Esophagus squamous epithelium (tissue), 5 donors: Measurements from ENCODE around the gene SH3TC1. TPM values are rescaled to one million over a fixed set of nuclear protein-coding genes. Genes with fewer than 3 reads are reported as not detected.

ENCODE experiments used
- DNase-seq: peaks from one replicate; lab custom pipeline; 2025; lab: John Stamatoyannopoulos, UW
- H3K27ac ChIP-seq, 4 donors: fragments of 200-600 bp; sonication (generic); one replicate each; pipeline ENCODE4 v1.5.1; 2016 to 2019; ENCODE audit warnings: mild to moderate bottlenecking in 1 of 4
- H3K27me3 ChIP-seq, 4 donors: fragments of 200-600 bp; sonication (generic); 1 replicate in 3 of 4; 2 replicates in 1 of 4; pipeline versions ENCODE4 v1.5.1 to v1.6.0; 2017 to 2021; ENCODE audit warnings: antibody characterized with exemption in 1 of 4
- H3K36me3 ChIP-seq, 3 donors: fragments of 200-600 bp; sonication (generic); one replicate each; pipeline ENCODE4 v1.5.1; 2016 to 2019
- H3K4me1 ChIP-seq, 3 donors: fragments of 200-600 bp; sonication (generic); one replicate each; pipeline ENCODE4 v1.5.1; 2017 to 2019
- H3K4me3 ChIP-seq, 4 donors: fragments of 200-600 bp; sonication (generic); 1 replicate in 3 of 4; 2 replicates in 1 of 4; pipeline ENCODE4 v1.5.1; 2016 to 2019; ENCODE audit warnings: mild to moderate bottlenecking in 2 of 4, moderate library complexity in 1 of 4
- H3K9me3 ChIP-seq, 3 donors: fragments of 200-600 bp; sonication (generic); one replicate each; pipeline ENCODE4 v1.5.1; 2016 to 2019
- CTCF ChIP-seq, 6 experiments: fragments of 450-650 bp in 4 of 6; fragments of 200-600 bp in 2 of 6; sonication (generic) in 2 of 6; IDR thresholded peaks; one replicate each; pipeline ENCODE4 v1.5.1; 2016 to 2019; ENCODE audit warnings: antibody characterized with exemption in 6 of 6, mild to moderate bottlenecking in 4 of 6, moderate library complexity in 4 of 6
- POLR2A ChIP-seq, 4 donors: fragments of 450-650 bp; IDR thresholded peaks; one replicate each; pipeline ENCODE4 v1.6.1; 2017; ENCODE audit warnings: antibody characterized with exemption in 4 of 4, mild to moderate bottlenecking in 4 of 4, moderate library complexity in 3 of 4
- WGBS, 2 donors: methylation state at CpG; one replicate each; pipeline ENCODE4 v1.1.5; 2018; 5-methylcytosine and 5-hydroxymethylcytosine counted together
- intact Hi-C: fragments of 100-400 bp; cut with DNase I; formaldehyde crosslinking; loops from one replicate; pipeline ENCODE4 v1.15.0; 2022
- total RNA-seq, 4 donors: library from RNA; depleted of rRNA; stranded (reverse); fragments of >200 nt; gene quantifications; one replicate each; pipeline ENCODE4 v1.1.0, GENCODE V29; 2016
- donor health status: DM: yes; HTN: yes; CAD: no.

SH3TC1 gene
- total RNA-seq, 4 donors from 2014 or later = 24.6 to 31.2 (median 27.1) TPM

GRCh38 chr4:8157496-8157895, 41.6 kb upstream of the SH3TC1 start:
- no peaks in the 10 kb centered on the region for H3K36me3 ChIP-seq
- H3K27me3 ChIP-seq = peaks cover 0 to 14% (median 4%) of the 10 kb centered on the region in 4 donors
- intact Hi-C loops = no loop called here
- no peaks in the 10 kb centered on the region for H3K9me3 ChIP-seq
- 29% methylated on average over 6 to 9 of the region's 15 CpGs for WGBS, 2 donors
- DNase-seq = no peak
- peak overlapping the region; percentile 46 to 83 (median 77) for H3K27ac ChIP-seq
- H3K4me1 ChIP-seq = peaks cover 23 to 52% (median 29%) of the 10 kb centered on the region in 3 donors
- no peak for TF ChIP-seq POLR2A (IDR thresholded peaks at IDR 0.05)
- TF ChIP-seq CTCF (IDR thresholded peaks at IDR 0.05) = no peak
- H3K4me3 ChIP-seq = peak overlapping the region; percentile 65 to 85 (median 82)

GRCh38 chr4:8157944-8158709, 41.0 kb upstream of the SH3TC1 start:
- no peak for DNase-seq
- no peaks in the 10 kb centered on the region for H3K9me3 ChIP-seq
- H3K36me3 ChIP-seq = no peaks in the 10 kb centered on the region
- WGBS, 2 donors = 1% methylated on average over 15 of the region's 70 CpGs; no CpG with 5 or more reads in 1 of the 2 donors
- TF ChIP-seq POLR2A (IDR thresholded peaks at IDR 0.05) (no peak), CTCF (IDR thresholded peaks at IDR 0.05) (peak in 1 of 6 experiments; percentile 17)
- intact Hi-C loops = no loop called here
- peaks cover 23 to 58% (median 29%) of the 10 kb centered on the region in 3 donors for H3K4me1 ChIP-seq
- H3K27ac ChIP-seq = peak overlapping the region; percentile 46 to 83 (median 77)
- H3K27me3 ChIP-seq = peaks cover 0 to 16% (median 4%) of the 10 kb centered on the region in 4 donors
- peak overlapping the region; percentile 65 to 85 (median 82) for H3K4me3 ChIP-seq

- no CpG with 5 or more reads among the region's 96 CpGs for WGBS, 2 donors
- H3K27me3 ChIP-seq = peaks cover 0 to 18% (median 4%) of the 10 kb centered on the region in 4 donors
Measured at GRCh38 chr4:8158710-8159536, 40.2 kb upstream of the SH3TC1 start, which contains the start of gene ABLIM2. ABLIM2 (minus strand) TSS chr4:8158813; CDS start chr4:8158689, 124 bp downstream.

GRCh38 chr4:8159537-8160232, 39.4 kb upstream of the SH3TC1 start:
- peaks cover 0 to 18% (median 4%) of the 10 kb centered on the region in 4 donors for H3K27me3 ChIP-seq
- peak overlapping the region in 3 of 4 donors; percentile 70 to 84 (median 83) for H3K27ac ChIP-seq
- DNase-seq = no peak
- peak overlapping the region; percentile 65 to 85 (median 82) for H3K4me3 ChIP-seq
- WGBS, 2 donors = 29 to 53% methylated on average over 4 to 10 of the region's 13 CpGs
- H3K36me3 ChIP-seq = no peaks in the 10 kb centered on the region
- intact Hi-C loops = no loop called here
- TF ChIP-seq POLR2A (IDR thresholded peaks at IDR 0.05) = no peak
- H3K9me3 ChIP-seq = no peaks in the 10 kb centered on the region
- H3K4me1 ChIP-seq = peaks cover 23 to 74% (median 29%) of the 10 kb centered on the region in 3 donors

More at GRCh38 chr4:8158710-8159536, 40.2 kb upstream of the SH3TC1 start, which contains the start of gene ABLIM2:
- no peaks in the 10 kb centered on the region for H3K36me3 ChIP-seq
- peak within 1 kb of the TSS; percentile 65 to 85 (median 82) for H3K4me3 ChIP-seq
- peaks cover 23 to 66% (median 29%) of the 10 kb centered on the region in 3 donors for H3K4me1 ChIP-seq
- no peaks in the 10 kb centered on the region for H3K9me3 ChIP-seq
- peak in 3 of 4 donors; percentile 41 to 80 (median 47) for TF ChIP-seq POLR2A (IDR thresholded peaks at IDR 0.05)
- peak in 1 of 6 experiments; percentile 11 for TF ChIP-seq CTCF (IDR thresholded peaks at IDR 0.05)
- peak; percentile 85 for DNase-seq
- intact Hi-C loops = no loop called here
- peak within 1 kb of the TSS; percentile 48 to 84 (median 78) for H3K27ac ChIP-seq

- no peak for DNase-seq
Measured at GRCh38 chr4:8160233-8160560, 38.9 kb upstream of the SH3TC1 start.

More at GRCh38 chr4:8160233-8160560, 38.9 kb upstream of the SH3TC1 start:
- H3K4me3 ChIP-seq = peak overlapping the region in 1 of 4 donors; percentile 85
- intact Hi-C loops = no loop called here
- TF ChIP-seq POLR2A (IDR thresholded peaks at IDR 0.05) = no peak
- TF ChIP-seq CTCF (IDR thresholded peaks at IDR 0.05) = no peak
- no peaks in the 10 kb centered on the region for H3K36me3 ChIP-seq
- H3K27me3 ChIP-seq = peaks cover 0 to 18% (median 4%) of the 10 kb centered on the region in 4 donors
- WGBS, 2 donors = 78% methylated on average over 3 of the region's 4 CpGs; no CpG with 5 or more reads in 1 of the 2 donors
- H3K4me1 ChIP-seq = peaks cover 23 to 79% (median 29%) of the 10 kb centered on the region in 3 donors
- H3K9me3 ChIP-seq = no peaks in the 10 kb centered on the region
- peak overlapping the region in 1 of 4 donors; percentile 11 for H3K27ac ChIP-seq
